Stimulated activated CD8-positive, alpha-beta memory T cell treated with anti-CD3 and anti-CD28 coated beads, Interleukin-4, amount 100 ng/mL, for 4 hours (primary cell): ENCODE data around the gene CPXM2.

ENCODE experiments used
- DNase-seq, 2 donors: peaks; one replicate each; pipeline ENCODE4 v3.0.0-alpha.2; 2020; ENCODE audit warnings: low read depth in 2 of 2, low spot score in 1 of 2

The CPXM2 gene

GRCh38 chr10:123878666-123879303, 12.8 kb downstream of the CPXM2 start:
- no peak for DNase-seq

DNA sequence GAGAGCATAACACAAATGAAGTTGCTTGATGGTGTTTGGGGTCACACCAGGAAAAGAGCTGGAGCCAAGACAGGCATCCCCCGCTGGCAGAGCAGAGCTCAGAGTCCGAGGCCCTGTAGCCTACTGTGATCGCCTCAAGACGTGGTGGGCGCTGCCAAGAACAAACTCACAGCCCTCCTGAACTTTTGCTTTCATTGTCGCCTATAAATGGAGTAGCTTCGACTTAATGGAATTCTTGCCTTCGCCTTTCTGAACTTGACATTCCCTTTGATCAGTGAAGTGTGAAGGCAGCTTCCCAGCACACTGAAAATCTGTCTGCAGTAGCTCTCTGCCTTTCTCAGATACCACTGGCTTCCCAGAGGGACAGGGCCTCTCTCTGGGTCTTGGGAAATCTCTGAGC, 21.3 kb downstream of the CPXM2 start:
- no peak for DNase-seq

GRCh38 chr10:123869020-123869414, 22.6 kb downstream of the CPXM2 start:
- DNase-seq: no peak

DNA sequence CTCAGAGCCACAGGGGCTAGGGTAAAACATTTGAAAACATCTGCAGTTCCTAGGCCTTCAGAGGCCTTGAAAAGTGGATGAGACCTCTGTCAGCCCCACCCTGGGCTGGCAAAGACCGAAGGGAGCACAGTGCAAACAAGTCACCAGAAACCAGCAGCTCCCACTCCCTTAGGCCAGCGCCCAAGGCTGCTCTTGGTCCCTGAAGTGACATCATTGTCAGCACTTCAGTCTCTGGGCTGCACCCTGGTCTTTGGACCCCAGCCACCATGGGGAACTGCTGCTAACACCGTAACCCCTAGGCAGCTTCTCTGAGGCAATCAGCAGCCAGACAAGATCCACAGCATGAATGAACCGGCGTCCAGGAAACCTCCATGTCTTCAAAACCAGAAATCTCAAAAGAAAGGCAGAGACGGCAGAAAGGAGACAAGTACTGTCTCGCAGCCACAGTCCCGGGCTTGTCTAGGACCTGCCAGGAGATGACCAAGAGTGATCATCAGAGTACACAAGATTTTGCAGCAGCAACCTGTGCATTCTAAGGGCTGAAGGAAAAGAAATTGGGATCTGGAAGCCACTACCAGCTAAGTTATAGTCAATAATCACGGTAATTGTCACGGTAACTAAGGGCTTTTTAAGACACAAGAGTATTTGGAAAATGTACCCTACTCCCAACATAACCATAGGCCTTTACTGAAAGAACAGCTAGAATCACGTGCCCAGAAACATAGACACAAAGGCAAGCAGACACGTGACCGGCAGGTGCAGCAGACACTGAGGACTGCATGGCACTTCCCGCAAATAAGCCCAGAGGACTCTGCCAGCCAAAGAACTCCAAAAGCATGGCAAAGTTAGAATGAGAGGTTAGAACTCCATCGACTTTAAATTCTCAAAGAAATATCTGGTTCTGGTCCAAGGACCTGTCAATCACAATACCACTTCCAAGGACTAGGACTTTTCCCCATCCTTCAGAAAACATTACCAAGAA, 23.3 kb downstream of the CPXM2 start:
- DNase-seq: no peak

DNA sequence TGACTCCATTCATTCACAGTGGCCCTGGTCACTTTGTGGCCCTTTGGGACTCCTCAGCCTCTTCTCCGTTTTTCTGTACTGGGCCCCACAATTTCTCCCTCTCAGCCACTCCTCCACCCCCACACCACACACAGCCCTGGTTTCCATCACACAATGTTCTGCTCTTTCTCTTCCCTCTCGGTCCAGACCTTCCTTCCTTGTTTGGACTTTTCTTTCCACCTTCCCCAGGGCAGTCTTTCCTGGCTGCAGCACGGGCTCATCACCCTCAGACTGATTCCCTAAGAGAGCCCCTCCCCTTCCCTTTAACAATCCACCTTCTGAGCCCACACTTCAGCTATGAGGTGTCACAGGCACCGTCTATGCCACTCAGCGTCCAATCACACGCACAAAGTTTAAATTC, 25.7 kb downstream of the CPXM2 start:
- DNase-seq: no peak

- DNase-seq: no peak
These were observed 26.3 kb downstream of the CPXM2 start for GRCh38 chr10:123865350-123865749.

DNA sequence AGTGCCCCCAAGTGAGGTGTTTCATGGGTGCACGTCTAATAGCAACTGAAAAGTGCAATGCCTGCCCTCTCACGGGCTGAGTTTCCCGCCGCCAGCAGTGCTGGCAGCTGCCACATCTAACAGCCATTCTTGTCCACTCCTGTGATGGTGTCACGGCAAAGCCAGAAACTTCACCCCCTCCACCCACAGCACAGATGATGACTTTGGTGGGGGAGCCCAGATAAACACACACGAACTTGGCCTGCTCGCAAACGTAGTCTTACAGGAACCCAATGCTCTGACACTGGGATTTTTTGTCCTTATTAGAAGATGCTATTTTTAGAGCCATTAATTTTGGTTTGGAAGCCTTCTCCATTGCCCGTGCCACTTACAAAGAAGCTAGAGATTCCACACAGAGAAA, 26.7 kb downstream of the CPXM2 start:
- no peak for DNase-seq

GRCh38 chr10:123863721-123864482, 27.7 kb downstream of the CPXM2 start:
- DNase-seq: no peak

- no peak for DNase-seq
These were observed 28.4 kb downstream of the CPXM2 start for GRCh38 chr10:123863183-123863575.

GRCh38 chr10:123862421-123863182, 29.0 kb downstream of the CPXM2 start:
- no peak for DNase-seq

DNA sequence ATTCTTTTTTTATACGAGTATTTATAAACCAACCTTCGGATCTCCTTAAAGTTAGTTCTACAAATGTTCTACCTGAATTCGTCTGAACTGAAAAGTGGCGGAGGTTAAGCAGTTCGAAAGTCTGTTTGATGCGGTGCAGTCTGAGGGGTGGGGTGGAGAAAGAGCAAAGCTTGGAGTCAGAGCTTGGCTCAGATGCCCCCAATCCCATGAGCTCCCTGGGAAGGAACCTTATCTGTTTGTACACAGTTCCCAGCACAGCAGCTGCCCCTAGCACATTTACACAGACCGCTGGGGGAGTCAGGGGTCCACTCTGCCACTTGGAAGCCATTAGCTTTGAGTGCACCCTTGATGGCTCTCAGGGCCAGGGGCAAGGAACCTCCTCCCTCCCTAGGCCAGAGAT, 30.8 kb downstream of the CPXM2 start:
- DNase-seq: no peak

DNA sequence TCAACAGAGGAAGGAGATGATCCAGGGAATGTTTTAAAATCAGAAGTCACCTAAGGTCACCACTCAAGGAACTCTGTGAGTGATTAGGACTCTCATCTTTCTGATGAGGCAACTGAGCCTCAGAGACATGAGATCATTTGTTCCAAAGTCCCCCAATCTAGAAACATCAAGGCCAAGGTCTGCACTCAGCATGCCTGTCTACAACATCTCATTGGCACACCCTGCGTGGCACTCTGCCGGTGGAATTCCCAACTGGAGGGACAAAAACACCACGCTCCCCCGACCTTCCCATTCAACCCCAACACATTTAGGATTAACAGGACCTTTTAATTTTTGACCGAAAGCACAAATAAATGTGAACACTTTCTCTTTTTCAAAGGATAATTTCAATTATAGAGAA, 31.4 kb downstream of the CPXM2 start:
- DNase-seq: no peak

DNA sequence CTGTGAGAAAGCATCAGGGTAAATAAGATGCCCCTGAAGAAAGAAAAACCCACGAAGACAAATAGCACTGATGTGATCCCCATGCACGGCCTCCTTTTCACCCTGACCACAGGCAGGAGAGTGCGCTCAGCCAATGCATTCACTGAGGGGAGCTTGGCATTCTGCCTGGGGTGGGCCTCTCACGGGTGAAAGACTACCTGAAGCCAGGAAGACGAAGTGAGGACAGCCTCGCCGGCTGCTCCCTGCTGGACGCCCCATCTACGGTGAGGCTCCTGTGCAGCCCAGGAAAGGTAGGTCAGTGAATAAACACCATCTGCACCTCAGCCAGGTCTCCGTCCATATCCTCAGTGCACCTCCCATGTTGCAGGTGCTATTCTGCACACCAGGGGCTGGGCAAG, 32.0 kb downstream of the CPXM2 start:
- no peak for DNase-seq

- DNase-seq: no peak
These were observed 32.5 kb downstream of the CPXM2 start for GRCh38 chr10:123858907-123859652.

DNA sequence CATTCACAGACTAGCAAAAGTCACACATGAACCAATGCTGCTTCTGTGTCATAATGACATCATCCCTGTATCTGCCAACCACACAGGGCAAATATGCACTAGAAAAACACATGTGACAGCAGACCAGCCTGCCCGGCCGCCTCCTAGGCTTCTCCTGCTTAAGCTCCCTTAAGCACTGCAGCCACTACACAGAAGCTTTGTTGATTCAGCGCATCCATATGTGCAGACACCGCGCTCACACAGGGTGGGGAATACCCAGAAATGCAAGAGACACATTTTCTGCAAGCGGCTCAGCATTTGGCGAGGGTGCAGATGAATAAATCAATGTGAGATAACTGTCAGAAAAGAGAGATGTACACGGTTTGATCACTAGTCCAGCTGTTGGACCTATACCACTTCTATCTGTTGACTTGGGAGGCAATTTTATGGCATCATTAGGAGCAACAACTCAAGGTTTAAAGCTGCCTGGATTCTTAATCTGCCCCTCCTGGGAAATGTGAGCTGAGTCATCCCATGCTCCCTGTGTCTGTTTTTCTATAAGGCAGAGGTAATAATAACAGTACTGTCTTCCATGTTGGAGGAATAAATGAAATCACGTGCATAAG, 33.4 kb downstream of the CPXM2 start:
- DNase-seq: no peak

DNA sequence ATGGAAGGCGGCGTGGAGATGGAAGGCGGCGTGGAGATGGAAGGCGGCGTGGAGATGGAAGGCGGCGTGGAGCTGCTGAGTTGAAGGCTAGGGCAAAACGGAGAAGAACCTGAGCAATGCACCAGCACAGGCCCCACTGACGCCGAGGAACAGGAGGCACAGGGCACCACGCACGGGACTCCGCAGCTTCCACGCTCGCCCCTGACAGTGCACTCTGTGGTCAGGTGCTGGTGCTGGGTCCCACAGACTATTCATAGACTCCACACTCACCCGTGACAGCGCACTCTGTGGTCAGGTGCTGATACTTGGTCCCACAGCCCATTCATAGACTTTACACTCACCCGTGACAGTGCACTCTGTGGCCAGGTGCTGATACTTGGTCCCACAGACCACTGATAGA, 34.0 kb downstream of the CPXM2 start:
- no peak for DNase-seq

- no peak for DNase-seq
These were observed 36.5 kb downstream of the CPXM2 start for GRCh38 chr10:123855008-123855684.

DNA sequence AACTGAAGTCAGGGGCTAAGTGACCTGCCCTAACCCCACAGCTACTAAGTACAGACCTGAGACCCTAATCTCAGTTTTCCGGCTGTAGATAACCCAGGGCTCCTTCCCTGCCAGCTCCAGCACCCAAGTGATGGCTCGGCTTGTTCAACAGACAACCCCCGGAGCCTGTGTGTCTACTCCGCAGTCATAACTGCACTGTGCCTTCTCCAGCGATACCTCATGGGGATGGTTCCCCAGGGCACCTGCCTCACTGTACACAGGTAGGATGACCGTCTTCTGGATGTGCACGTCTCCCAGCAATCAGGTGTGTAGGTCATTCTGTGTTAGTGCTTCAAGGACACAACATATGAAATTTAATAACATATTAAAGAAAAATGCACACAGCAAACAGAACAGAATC, 37.1 kb downstream of the CPXM2 start:
- no peak for DNase-seq

DNA sequence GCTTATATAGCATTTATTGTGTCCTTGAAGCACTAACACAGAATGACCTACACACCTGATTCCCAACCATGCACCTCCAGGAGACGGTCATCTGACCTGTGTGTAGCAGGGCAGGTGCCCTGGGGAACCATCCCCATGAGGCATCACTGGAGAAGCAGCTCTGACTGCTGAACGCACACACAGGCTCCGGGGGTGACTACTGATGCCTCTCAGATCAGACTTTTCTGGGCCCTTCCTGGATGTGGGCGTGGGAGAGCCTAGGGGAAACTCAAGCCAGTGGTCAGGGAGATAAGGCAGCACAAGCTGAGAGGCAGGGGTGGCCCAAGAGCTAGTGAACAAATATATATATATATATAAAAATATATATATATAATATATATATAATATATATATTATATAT, 37.6 kb downstream of the CPXM2 start:
- no peak for DNase-seq
